GM23248 (cell line): ENCODE measurements around the gene LARP1. TPM values are rescaled to one million over a fixed set of nuclear protein-coding genes. Genes with fewer than 3 reads are reported as not detected.
A peak's percentile ranks its signal among the peaks of the same experiment; 100 is the strongest.

Experiments
- DNase-seq: peaks from one replicate; pipeline ENCODE4 v3.0.0-alpha.2; 2015
- H2AFZ ChIP-seq: fragments of 200-600 bp; sonication (generic); 2 replicates; pipeline ENCODE4 v1.6.1; 2016; ENCODE audit warnings: antibody characterized with exemption
- H3F3A ChIP-seq: fragments of 200-600 bp; sonication (generic); 2 replicates; pipeline ENCODE4 v1.6.1; 2016; ENCODE audit warnings: mild to moderate bottlenecking, antibody characterized with exemption, mixed run types; ENCODE audit not compliant: insufficient read depth
- H3K27ac ChIP-seq: fragments of 200-600 bp; sonication (generic); 2 replicates; pipeline ENCODE4 v1.5.1; 2016; ENCODE audit warnings: mild to moderate bottlenecking
- H3K27me3 ChIP-seq: fragments of 200-600 bp; sonication (generic); replicated peaks from 2 replicates; pipeline ENCODE4 v1.6.1; 2016; ENCODE audit warnings: mild to moderate bottlenecking; ENCODE audit not compliant: insufficient read depth
- H3K36me3 ChIP-seq: fragments of 200-600 bp; sonication (generic); 2 replicates; pipeline ENCODE4 v1.6.1; 2016; ENCODE audit warnings: low read depth, mild to moderate bottlenecking
- H3K4me1 ChIP-seq: fragments of 200-600 bp; sonication (generic); 2 replicates; pipeline ENCODE4 v1.6.1; 2016; ENCODE audit warnings: mild to moderate bottlenecking; ENCODE audit not compliant: insufficient read depth
- H3K4me2 ChIP-seq: fragments of 200-600 bp; sonication (generic); one replicate; pipeline ENCODE4 v1.6.1; 2016; ENCODE audit warnings: mild to moderate bottlenecking; ENCODE audit not compliant: unreplicated experiment
- H3K4me3 ChIP-seq: fragments of 200-600 bp; sonication (generic); 2 replicates; pipeline ENCODE4 v1.5.1; 2016; ENCODE audit warnings: mild to moderate bottlenecking
- H3K79me2 ChIP-seq: fragments of 200-600 bp; sonication (generic); 2 replicates; pipeline ENCODE4 v1.6.1; 2016; ENCODE audit warnings: mild to moderate bottlenecking; ENCODE audit not compliant: insufficient read depth
- H3K9ac ChIP-seq: fragments of 200-600 bp; sonication (generic); 2 replicates; pipeline ENCODE4 v1.6.1; 2016; ENCODE audit warnings: mild to moderate bottlenecking
- H3K9me2 ChIP-seq: fragments of 200-600 bp; sonication (generic); 2 replicates; pipeline ENCODE4 v1.6.1; 2016; ENCODE audit warnings: mixed run types, mild to moderate bottlenecking, moderate library complexity; ENCODE audit not compliant: insufficient read depth
- H3K9me3 ChIP-seq: fragments of 200-600 bp; sonication (generic); one replicate; pipeline ENCODE4 v1.6.1; 2017; ENCODE audit warnings: low read depth
- H4K20me1 ChIP-seq: fragments of 200-600 bp; sonication (generic); 2 replicates; pipeline ENCODE4 v1.6.0; 2016; ENCODE audit not compliant: insufficient read depth
- EZH2 ChIP-seq: fragments of 200-600 bp; sonication (generic); IDR thresholded peaks from 2 replicates; pipeline ENCODE4 v1.6.1; 2018; ENCODE audit warnings: antibody characterized with exemption, mild to moderate bottlenecking; ENCODE audit not compliant: insufficient read depth, poor library complexity, severe bottlenecking
- EZH2phosphoT487 ChIP-seq: fragments of 200-600 bp; sonication (generic); IDR thresholded peaks from 2 replicates; pipeline ENCODE4 v1.6.1; 2018; ENCODE audit warnings: antibody characterized with exemption, moderate library complexity, mild to moderate bottlenecking, low read depth; ENCODE audit not compliant: insufficient read depth
- WGBS, 2 experiments: methylation state at CpG; one replicate each; pipeline ENCODE4 v1.1.6; 2015 to 2017; ENCODE audit warnings: low lambda C conversion rate in 2 of 2, low coverage in 1 of 2; ENCODE audit errors: missing lambda C conversion rate in 2 of 2; 5-methylcytosine and 5-hydroxymethylcytosine counted together
- in situ Hi-C: fragments of 300-500 bp; cut with MboI; formaldehyde crosslinking; loops from 2 replicates; pipeline ENCODE4 v1.15.0; 2020
- microRNA counts: library from miRNA; unstranded; fragments of <30 nt; microRNA quantifications from one replicate; lab custom pipeline; 2016
- microRNA-seq: library from miRNA; unstranded; fragments of <30 nt; microRNA quantifications from one replicate; pipeline ENCODE4, GENCODE V29; 2016; ENCODE audit warnings: borderline number of aligned reads
- polyA plus RNA-seq: library from polyadenylated mRNA; unstranded; fragments of >200 nt; fragmentation: Nextera tagmentation; extraction: Ambion mirVana; gene quantifications from 2 replicates; pipeline ENCODE4 v1.2.1, GENCODE V29; 2016
- small RNA-seq: library from RNA; depleted of rRNA; stranded (forward); fragments of <200 nt; gene quantifications from one replicate; pipeline ENCODE3, GENCODE V24; 2014; ENCODE audit warnings: low read depth, low replicate concordance
- total RNA-seq: library from RNA; depleted of rRNA; stranded (reverse); fragments of >200 nt; shearing (Covaris generic); gene quantifications from 2 replicates; pipeline ENCODE4 v1.2.3, GENCODE V29; 2014; rRNA removed

LARP1 gene
- total and polyA plus RNA-seq, 2 experiments from 2014 or later: 33.8 to 59.9 TPM

DNA sequence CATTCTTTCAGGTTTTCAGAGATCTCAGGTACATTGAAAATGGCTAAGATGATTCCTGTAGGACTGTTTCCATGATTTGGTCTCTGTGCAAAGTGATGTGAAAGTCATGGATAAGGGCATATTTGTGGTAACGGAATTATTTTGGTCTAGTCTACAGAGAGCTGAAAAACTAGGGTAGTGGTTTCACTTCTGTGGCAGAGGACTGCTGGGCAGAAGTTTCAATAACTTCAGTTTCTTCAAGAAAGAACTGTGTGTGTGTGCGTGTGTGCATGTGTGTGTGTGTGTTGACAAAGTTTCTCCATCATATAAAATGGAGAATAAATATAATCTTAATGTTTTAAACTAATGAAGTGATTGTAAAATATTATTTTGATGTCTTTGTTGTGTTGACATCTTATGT, 107.6 kb downstream of the LARP1 start:
- Histone ChIP-seq H3K79me2 (peaks cover 93% of the 10 kb centered on the region), H3K4me1 (peaks cover 24% of the 10 kb centered on the region), H3K9me2 (no peaks in the 10 kb centered on the region), H3K36me3 (peaks cover 42% of the 10 kb centered on the region; the same call in 1 of the 2 replicates), H3K27ac (no peak overlapping the region), H3K27me3 (no peaks in the 10 kb centered on the region), H3K4me2 (peak overlapping the region; percentile 29), H3K9me3 (no peaks in the 10 kb centered on the region), H3K9ac (no peak overlapping the region), H3F3A (peaks cover 25% of the 10 kb centered on the region), H4K20me1 (peaks cover 4% of the 10 kb centered on the region), H3K4me3 (no peak overlapping the region), H2AFZ (no peak overlapping the region)
- in situ Hi-C loops: no loop called here
- TF ChIP-seq EZH2phosphoT487 (no peak), EZH2 (no peak)
- 64 to 81% methylated on average over 2 of the region's 2 CpGs for WGBS, 2 experiments
- peak; percentile 20 for DNase-seq

DNA sequence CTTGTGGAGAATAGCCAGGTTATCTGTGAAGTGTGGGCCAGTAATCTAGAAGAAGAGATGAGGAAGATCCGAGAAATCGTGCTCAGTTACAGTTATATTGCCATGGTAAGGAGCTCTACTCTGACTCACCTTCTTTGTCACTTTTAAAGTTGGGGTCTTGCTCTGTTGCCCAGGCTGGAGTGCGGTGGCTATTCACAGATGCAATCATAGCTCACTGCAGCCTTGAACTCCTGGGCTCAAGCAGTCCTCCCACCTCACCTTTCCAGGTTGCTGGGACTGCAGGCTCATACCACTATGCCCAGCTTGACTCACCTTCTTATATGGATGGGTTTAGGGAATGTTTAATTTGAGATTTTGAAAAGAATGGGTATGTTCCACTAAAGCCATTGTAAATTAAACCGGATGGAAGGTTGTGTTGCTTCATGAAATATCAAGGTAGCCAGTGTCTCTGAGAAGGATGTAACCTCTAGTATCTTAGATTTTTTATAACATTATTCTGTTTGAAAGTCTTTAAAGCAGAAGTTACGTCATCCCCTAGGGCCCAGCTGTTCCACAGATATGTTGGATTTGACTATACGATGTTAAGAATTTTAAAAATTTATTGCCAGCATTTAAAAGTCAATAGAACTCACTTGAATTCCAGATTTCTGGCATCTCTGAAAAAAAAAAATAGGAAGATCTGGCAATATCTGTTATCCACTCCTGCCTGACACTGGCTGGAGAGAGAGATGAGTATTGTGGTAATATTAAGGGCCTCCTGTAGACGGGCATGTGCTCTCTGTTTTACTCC, 108.3 kb downstream of the LARP1 start:
- H3K4me2 ChIP-seq: no peak overlapping the region
- H3K27ac ChIP-seq: no peak overlapping the region
- peaks cover 4% of the 10 kb centered on the region for H4K20me1 ChIP-seq
- WGBS, 2 experiments: 86% methylated on average over 7 of the region's 7 CpGs
- H3K4me1 ChIP-seq: peaks cover 24% of the 10 kb centered on the region
- H3K9ac ChIP-seq: no peak overlapping the region
- no peaks in the 10 kb centered on the region for H3K9me3 ChIP-seq
- H3F3A ChIP-seq: peaks cover 25% of the 10 kb centered on the region
- in situ Hi-C loops: no loop called here
- H3K36me3 ChIP-seq: peaks cover 43% of the 10 kb centered on the region; the same call in 1 of the 2 replicates
- no peak for DNase-seq
- no peaks in the 10 kb centered on the region for H3K27me3 ChIP-seq
- no peaks in the 10 kb centered on the region for H3K9me2 ChIP-seq
- H2AFZ ChIP-seq: no peak overlapping the region
- no peak overlapping the region for H3K4me3 ChIP-seq
- peaks cover 100% of the 10 kb centered on the region for H3K79me2 ChIP-seq
- no peak for TF ChIP-seq EZH2phosphoT487
- TF ChIP-seq EZH2: no peak

DNA sequence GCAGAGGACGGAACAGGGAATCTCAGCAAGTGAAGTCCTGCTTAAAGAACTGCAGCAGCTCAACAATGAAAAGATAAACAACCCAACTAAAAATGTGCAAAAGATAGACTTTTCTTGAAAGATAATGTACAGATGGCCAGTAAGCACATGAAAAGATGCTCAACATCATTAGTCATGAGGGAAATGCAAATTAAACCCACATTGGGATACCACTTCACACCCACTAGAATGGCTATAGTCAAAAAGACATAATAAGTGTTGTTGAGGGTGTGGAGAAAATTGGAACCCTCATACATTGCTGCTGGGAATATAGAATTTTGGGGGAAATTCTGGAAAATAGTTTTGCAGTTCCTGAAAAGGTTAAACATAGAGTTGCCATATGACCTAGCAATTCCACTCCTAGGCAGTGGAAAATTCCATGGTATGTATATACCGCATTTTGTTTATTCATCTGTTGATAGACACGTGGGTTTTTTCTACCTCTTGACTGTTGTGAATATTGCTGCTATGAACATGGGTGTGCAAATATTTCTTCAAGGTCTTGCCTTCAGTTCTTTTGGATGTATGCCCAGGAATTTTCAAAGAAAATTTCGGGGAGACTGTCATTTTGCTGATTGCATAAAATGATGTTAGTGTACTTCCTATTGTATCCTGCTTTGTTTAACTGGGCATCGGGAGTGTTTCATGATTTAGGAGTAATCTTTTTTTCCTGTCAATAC, 110.4 kb downstream of the LARP1 start:
- Histone ChIP-seq H3K36me3 (peaks cover 57% of the 10 kb centered on the region; the same call in 1 of the 2 replicates), H3K27ac (no peak overlapping the region), H3K9ac (no peak overlapping the region), H3K9me2 (no peaks in the 10 kb centered on the region), H2AFZ (no peak overlapping the region), H3K27me3 (no peaks in the 10 kb centered on the region), H4K20me1 (peaks cover 4% of the 10 kb centered on the region), H3K9me3 (no peaks in the 10 kb centered on the region), H3K79me2 (peaks cover 100% of the 10 kb centered on the region), H3K4me1 (peaks cover 21% of the 10 kb centered on the region), H3F3A (peaks cover 8% of the 10 kb centered on the region; the same call in 1 of the 2 replicates), H3K4me2 (no peak overlapping the region), H3K4me3 (no peak overlapping the region)
- in situ Hi-C loops: no loop called here
- TF ChIP-seq EZH2phosphoT487: no peak
- TF ChIP-seq EZH2: no peak
- DNase-seq: no peak
- WGBS, 2 experiments: 68 to 71% methylated on average over 5 of the region's 5 CpGs

DNA sequence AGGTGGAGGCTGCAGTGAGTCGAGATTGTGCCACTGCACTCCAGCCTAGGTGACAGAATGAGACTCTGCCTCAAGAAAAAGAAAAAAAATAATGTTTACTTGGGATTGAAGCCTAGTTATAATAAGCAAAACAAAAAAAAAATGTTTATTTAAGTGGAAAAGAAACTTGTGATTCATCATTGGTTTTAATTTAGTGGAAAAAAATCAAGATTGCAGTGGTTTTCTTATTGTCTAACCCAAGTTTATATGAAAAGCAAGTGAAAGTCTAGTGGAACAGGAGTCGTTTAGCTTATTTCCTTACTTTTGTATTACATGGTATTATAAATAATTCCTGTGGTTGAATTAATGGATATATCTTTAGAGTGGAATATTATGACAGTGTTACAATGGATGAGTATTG, 111.7 kb downstream of the LARP1 start:
- in situ Hi-C loops: no loop called here
- Histone ChIP-seq H4K20me1 (peaks cover 4% of the 10 kb centered on the region), H3K27me3 (no peaks in the 10 kb centered on the region), H3K4me3 (no peak overlapping the region), H3K79me2 (peaks cover 100% of the 10 kb centered on the region), H3K9me2 (no peaks in the 10 kb centered on the region), H2AFZ (no peak overlapping the region), H3K4me2 (no peak overlapping the region), H3K9me3 (no peaks in the 10 kb centered on the region), H3K4me1 (peaks cover 13% of the 10 kb centered on the region), H3K36me3 (peaks cover 69% of the 10 kb centered on the region), H3K9ac (no peak overlapping the region), H3K27ac (no peak overlapping the region), H3F3A (no peaks in the 10 kb centered on the region)
- 47 to 48% methylated on average over 2 of the region's 2 CpGs for WGBS, 2 experiments
- no peak for DNase-seq
- TF ChIP-seq EZH2phosphoT487 (no peak), EZH2 (no peak)

MicroRNAs within 50 kb of the gene (microRNA counts, 767-probe panel; counts per million panel counts)
- microRNA hsa-miR-378h (lab: Ali Mortazavi, UCI): 447 counts per million, percentile 86 among the panel's probes with 10 or more counts

Small RNA genes within 50 kb of the gene (microRNA-seq; reads per million reads assigned to microRNA genes)
- not detected for gene MIR378H

Small RNA genes within 50 kb of the gene (small RNA-seq; reads per million reads assigned to genes)
- gene MIR378H: not detected
- gene RF00019: not detected

Other genes starting within 250 kb of the LARP1 start
- gene FAXDC2, start 95.2 kb downstream of the LARP1 start, total RNA-seq: 10.3 and 12.8 TPM in 2 replicates
- 5.4 and 6.7 TPM in 2 replicates for gene FAXDC2, start 95.2 kb downstream of the LARP1 start, polyA plus RNA-seq
- gene CNOT8, start 103.2 kb downstream of the LARP1 start, total RNA-seq: 73.6 and 91.8 TPM in 2 replicates
- 67.0 and 69.2 TPM in 2 replicates for gene CNOT8, start 103.2 kb downstream of the LARP1 start, polyA plus RNA-seq
- 10.6 and 13.8 TPM in 2 replicates for gene GEMIN5, start 182.8 kb downstream of the LARP1 start, total RNA-seq
- gene GEMIN5, start 182.8 kb downstream of the LARP1 start, polyA plus RNA-seq: 9.1 and 9.4 TPM in 2 replicates
- 4.8 and 11.5 TPM in 2 replicates for gene MRPL22, start 185.7 kb downstream of the LARP1 start, total RNA-seq
- 93.7 and 95.9 TPM in 2 replicates for gene MRPL22, start 185.7 kb downstream of the LARP1 start, polyA plus RNA-seq